ENCODE data around the gene SMCO2.

SMCO2 gene

GRCh38 chr12:27446436-27446835, at the start of gene SMCO2:
Gene SMCO2 (plus strand): TSS chr12:27446736. CDS start chr12:27470632, 23,896 bp downstream.
- DNase-seq, result no peak

GRCh38 chr12:27398466-27398865, 48.1 kb upstream of the SMCO2 start:
- no peak for DNase-seq

- no peak for DNase-seq
These were observed 47.5 kb upstream of the SMCO2 start for GRCh38 chr12:27399074-27399473.

- DNase-seq, result no peak
These were observed 45.6 kb upstream of the SMCO2 start for GRCh38 chr12:27400856-27401354.

GRCh38 chr12:27412047-27412446, 34.5 kb upstream of the SMCO2 start:
- no peak for DNase-seq

GRCh38 chr12:27422697-27423096, 23.8 kb upstream of the SMCO2 start:
- no peak for DNase-seq

GRCh38 chr12:27424631-27425230, 21.8 kb upstream of the SMCO2 start:
- peak; percentile 19 for DNase-seq

- DNase-seq, result no peak
These were observed 21.2 kb upstream of the SMCO2 start for GRCh38 chr12:27425306-27425705.

GRCh38 chr12:27426743-27427487, 19.6 kb upstream of the SMCO2 start:
- DNase-seq, result no peak

- DNase-seq, result no peak
These were observed 18.7 kb upstream of the SMCO2 start for GRCh38 chr12:27427824-27428223.

GRCh38 chr12:27428466-27428865, 18.1 kb upstream of the SMCO2 start:
- no peak for DNase-seq

GRCh38 chr12:27429606-27430005, 16.9 kb upstream of the SMCO2 start:
- no peak for DNase-seq

GRCh38 chr12:27431185-27431584, 15.4 kb upstream of the SMCO2 start:
- DNase-seq, result no peak

- no peak for DNase-seq
These were observed 11.6 kb upstream of the SMCO2 start for GRCh38 chr12:27434673-27435565.

GRCh38 chr12:27436029-27436428, 10.5 kb upstream of the SMCO2 start:
- DNase-seq, result no peak

- DNase-seq, result no peak
These were observed 9.8 kb upstream of the SMCO2 start for GRCh38 chr12:27436768-27437167.

GRCh38 chr12:27437839-27438238, 8.7 kb upstream of the SMCO2 start:
- no peak for DNase-seq

GRCh38 chr12:27447761-27448160, 1.2 kb downstream of the SMCO2 start:
- no peak for DNase-seq

GRCh38 chr12:27449026-27449425, 2.5 kb downstream of the SMCO2 start:
- DNase-seq, result no peak

GRCh38 chr12:27449893-27450534, 3.5 kb downstream of the SMCO2 start:
- DNase-seq, result no peak

- no peak for DNase-seq
These were observed 4.7 kb downstream of the SMCO2 start for GRCh38 chr12:27451036-27451825.

- DNase-seq, result no peak
These were observed 6.9 kb downstream of the SMCO2 start for GRCh38 chr12:27453421-27453820.

All from NCI-H226 (cell line).